Stimulated activated CD4-positive, alpha-beta T cell treated with anti-CD3 and anti-CD28 coated beads, Interleukin-12 subunit alpha, Interleukin-12 subunit beta, amount 100 ng/mL, for 48 hours (primary cell): Measurements from ENCODE around the gene IL36RN.

Source experiments
- DNase-seq, 3 donors: peaks; one replicate each; pipeline ENCODE4 v3.0.0-alpha.2; 2020; ENCODE audit warnings: low read depth in 2 of 3, low spot score in 1 of 3

Gene IL36RN

GRCh38 chr2:113058998-113059960 lies at the start of gene IL36RN:
Gene IL36RN (plus strand): TSS chr2:113059198. CDS start chr2:113059439, 241 bp downstream.
- no peak for DNase-seq

GRCh38 chr2:113009622-113010021 lies 49.4 kb upstream of the IL36RN start:
- DNase-seq = no peak

GRCh38 chr2:113010088-113010487 lies 48.9 kb upstream of the IL36RN start:
- DNase-seq = no peak

GRCh38 chr2:113011108-113011507 lies 47.9 kb upstream of the IL36RN start:
- DNase-seq = no peak

GRCh38 chr2:113012436-113013335 lies 46.3 kb upstream of the IL36RN start:
- no peak for DNase-seq

GRCh38 chr2:113013336-113013661 lies 45.7 kb upstream of the IL36RN start:
- no peak for DNase-seq

GRCh38 chr2:113014067-113014466 lies 44.9 kb upstream of the IL36RN start:
- DNase-seq = no peak

GRCh38 chr2:113015042-113015441 lies 44.0 kb upstream of the IL36RN start:
- no peak for DNase-seq

- DNase-seq = no peak
These were observed 43.3 kb upstream of the IL36RN start for GRCh38 chr2:113015655-113016054.

- no peak for DNase-seq
These were observed 40.5 kb upstream of the IL36RN start for GRCh38 chr2:113018509-113018908.

GRCh38 chr2:113021312-113021711 lies 37.7 kb upstream of the IL36RN start:
- no peak for DNase-seq

GRCh38 chr2:113024764-113025163 lies 34.2 kb upstream of the IL36RN start:
- DNase-seq = no peak

GRCh38 chr2:113025737-113026136 lies 33.3 kb upstream of the IL36RN start:
- DNase-seq = no peak

- DNase-seq = no peak
These were observed 31.3 kb upstream of the IL36RN start for GRCh38 chr2:113027691-113028090.

- no peak for DNase-seq
These were observed 30.9 kb upstream of the IL36RN start for GRCh38 chr2:113028112-113028511.

GRCh38 chr2:113032737-113033136 lies 26.3 kb upstream of the IL36RN start:
- DNase-seq = no peak

GRCh38 chr2:113034016-113034415 lies 25.0 kb upstream of the IL36RN start:
- DNase-seq = no peak

GRCh38 chr2:113036763-113037162 lies 22.2 kb upstream of the IL36RN start:
- no peak for DNase-seq

GRCh38 chr2:113038291-113038690 lies 20.7 kb upstream of the IL36RN start:
- DNase-seq = no peak

GRCh38 chr2:113039158-113039557 lies 19.8 kb upstream of the IL36RN start:
- no peak for DNase-seq

GRCh38 chr2:113039719-113040118 lies 19.3 kb upstream of the IL36RN start:
- DNase-seq = no peak

GRCh38 chr2:113041871-113042270 lies 17.1 kb upstream of the IL36RN start:
- no peak for DNase-seq
